Measurements from ENCODE around the gene SFXN1. TPM values are rescaled to one million over a fixed set of nuclear protein-coding genes. Genes with fewer than 3 reads are reported as not detected.

Gene SFXN1
- total and polyA plus RNA-seq, 2 donors (not counting 3 experiments of a cell fraction or from before 2014, with no cell fraction given) = 61.7 to 69.3 TPM

DNA sequence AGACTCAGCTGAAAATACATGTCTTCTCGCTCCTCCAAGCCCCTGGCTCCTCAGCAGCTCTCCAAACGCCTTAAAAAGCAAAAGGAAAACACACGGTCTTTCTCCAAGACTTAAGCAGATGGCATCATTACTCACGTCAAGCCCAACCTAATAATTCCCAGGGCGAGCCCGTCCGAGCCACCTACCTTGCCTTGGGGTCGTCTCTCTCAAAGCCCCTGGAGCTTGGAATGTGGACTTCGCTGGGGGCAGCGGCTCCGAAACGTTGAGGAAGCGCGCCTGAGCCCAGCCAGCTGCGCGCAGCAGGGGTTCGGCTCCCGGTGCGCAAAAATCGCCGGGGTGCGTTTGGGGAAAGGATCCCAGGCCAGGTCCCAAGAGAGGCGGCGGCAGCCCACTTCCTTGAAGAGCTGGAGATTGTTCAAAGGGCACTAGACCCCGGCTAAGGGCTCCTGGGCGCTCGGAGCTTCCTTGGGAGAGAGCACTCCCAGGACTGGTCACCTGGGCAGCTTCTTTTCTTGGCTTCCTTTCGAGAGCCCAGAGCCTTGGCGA is 34.8 kb upstream of the SFXN1 start:
- H3K9me1 ChIP-seq (replicated peaks; ENCODE audit: control insufficient read depth, extremely low read depth, insufficient read depth, low read length) = no peaks in the 10 kb centered on the region
- no peak overlapping the region for H3K9ac ChIP-seq (replicated peaks; ENCODE audit: extremely low read depth, insufficient read depth, low read length)
- ChIA-PET POLR2A (no interaction called here), CTCF (interaction anchor here (1.0 to 1.3 kb wide), 2 partner anchors 21 to 1024 kb away, joined by 4 to 5 read pairs; no protein-coding TSS in a partner anchor)
- H2AFZ ChIP-seq (ENCODE audit: low read depth, low read length) = no peak overlapping the region
- no peak for DNase-seq (ENCODE audit: low read depth, low spot score)
- intact Hi-C loops (cut with micrococcal nuclease) (loop anchor here (5.0 kb wide), 1 partner anchor 536 kb away; no protein-coding TSS in a partner anchor), dilution Hi-C loops (cut with MboI; ENCODE audit: extremely low pct_ligation_motif_present, low sequenced_read_pairs) (no loop called here)
- H3K36me3 ChIP-seq (ENCODE audit: control insufficient read depth in 2 of 2, extremely low read depth in 1 of 2, insufficient read depth in 2 of 2, low read length in 2 of 2) = no peaks in the 10 kb centered on the region
- no peaks in the 10 kb centered on the region for H3K79me2 ChIP-seq (ENCODE audit: control insufficient read depth, insufficient read depth, low read length)
- TF ChIP-seq POLR2A (IDR thresholded peaks at IDR 0.05; ENCODE audit: low read depth, low read length) (no peak), JUN (IDR thresholded peaks at IDR 0.05; ENCODE audit: borderline replicate concordance, insufficient read depth, insufficient read length, low read depth) (no peak), FOS (IDR thresholded peaks at IDR 0.05; ENCODE audit: borderline replicate concordance, insufficient read depth, low read length) (no peak), EZH2 (IDR thresholded peaks at IDR 0.05; ENCODE audit: borderline replicate concordance, low read depth, low read length, severe bottlenecking) (no peak), GATA2 (IDR thresholded peaks at IDR 0.05; ENCODE audit: insufficient read depth, insufficient read length, low read depth, low read length) (no peak), MYC (IDR thresholded peaks at IDR 0.05; ENCODE audit: low read depth, low read length) (no peak), POLR2AphosphoS5 (IDR thresholded peaks at IDR 0.05; ENCODE audit: insufficient read depth, low read depth, low read length) (no peak)
- TF ChIP-seq, protein P1, sequence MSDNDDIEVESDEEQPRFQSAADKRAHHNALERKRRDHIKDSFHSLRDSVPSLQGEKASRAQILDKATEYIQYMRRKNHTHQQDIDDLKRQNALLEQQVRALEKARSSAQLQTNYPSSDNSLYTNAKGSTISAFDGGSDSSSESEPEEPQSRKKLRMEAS (IDR thresholded peaks at IDR 0.05; ENCODE audit: insufficient read depth, insufficient read length) = no peak
- TF ChIP-seq, protein P2, sequence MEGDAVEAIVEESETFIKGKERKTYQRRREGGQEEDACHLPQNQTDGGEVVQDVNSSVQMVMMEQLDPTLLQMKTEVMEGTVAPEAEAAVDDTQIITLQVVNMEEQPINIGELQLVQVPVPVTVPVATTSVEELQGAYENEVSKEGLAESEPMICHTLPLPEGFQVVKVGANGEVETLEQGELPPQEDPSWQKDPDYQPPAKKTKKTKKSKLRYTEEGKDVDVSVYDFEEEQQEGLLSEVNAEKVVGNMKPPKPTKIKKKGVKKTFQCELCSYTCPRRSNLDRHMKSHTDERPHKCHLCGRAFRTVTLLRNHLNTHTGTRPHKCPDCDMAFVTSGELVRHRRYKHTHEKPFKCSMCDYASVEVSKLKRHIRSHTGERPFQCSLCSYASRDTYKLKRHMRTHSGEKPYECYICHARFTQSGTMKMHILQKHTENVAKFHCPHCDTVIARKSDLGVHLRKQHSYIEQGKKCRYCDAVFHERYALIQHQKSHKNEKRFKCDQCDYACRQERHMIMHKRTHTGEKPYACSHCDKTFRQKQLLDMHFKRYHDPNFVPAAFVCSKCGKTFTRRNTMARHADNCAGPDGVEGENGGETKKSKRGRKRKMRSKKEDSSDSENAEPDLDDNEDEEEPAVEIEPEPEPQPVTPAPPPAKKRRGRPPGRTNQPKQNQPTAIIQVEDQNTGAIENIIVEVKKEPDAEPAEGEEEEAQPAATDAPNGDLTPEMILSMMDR (IDR thresholded peaks at IDR 0.05; ENCODE audit: extremely low read depth in 1 of 2, insufficient read depth in 1 of 2, low read depth in 1 of 2, low read length in 2 of 2) = no peak
- FAIRE-seq = no peak
- no peak overlapping the region for H3K4me3 ChIP-seq (replicated peaks in 1 of 3; ENCODE audit: insufficient read depth in 1 of 3, low read depth in 1 of 3, low read length in 3 of 3)
- no peak overlapping the region for H3K27ac ChIP-seq (ENCODE audit: insufficient read depth, low read depth, low read length)
- BruUV-seq (replicated peaks) = no TSS peak
- peaks cover 5 to 8% of the 10 kb centered on the region in 2 experiments for H3K27me3 ChIP-seq (ENCODE audit: control insufficient read depth in 2 of 2, insufficient read depth in 2 of 2, low read length in 2 of 2)
- no peaks in the 10 kb centered on the region for H3K9me3 ChIP-seq (replicated peaks; ENCODE audit: control insufficient read depth, insufficient read depth, low read length)
- no peaks in the 10 kb centered on the region for H4K20me1 ChIP-seq (replicated peaks; ENCODE audit: control insufficient read depth, extremely low read depth, insufficient read depth, low read length)
- no peak overlapping the region for H3K4me2 ChIP-seq (ENCODE audit: insufficient read depth, low read length)
- no peaks in the 10 kb centered on the region for H3K4me1 ChIP-seq (ENCODE audit: control insufficient read depth, extremely low read depth, insufficient read depth, low read length)
